Vagina (tissue), 2 donors: ENCODE results near the gene PTPRG.

ENCODE experiments used
- CTCF ChIP-seq, 3 experiments: fragments of 450-650 bp in 2 of 3; fragments of 200-600 bp in 1 of 3; sonication (generic) in 1 of 3; IDR thresholded peaks; one replicate each; pipeline ENCODE4 v1.5.1; 2017 to 2019; ENCODE audit warnings: antibody characterized with exemption in 3 of 3, mild to moderate bottlenecking in 2 of 3, moderate library complexity in 2 of 3
- POLR2AphosphoS5 ChIP-seq, 2 donors: sonication (generic); formaldehyde crosslinking; IDR thresholded peaks; one replicate each; pipeline ENCODE4 v1.9.0; 2017; ENCODE audit warnings: antibody characterized with exemption in 2 of 2, mild to moderate bottlenecking in 2 of 2, low read depth in 1 of 2; ENCODE audit not compliant: insufficient read depth in 1 of 2

GRCh38 chr3:62125380-62125779 lies 564.0 kb downstream of the PTPRG start:
- TF ChIP-seq CTCF (IDR thresholded peaks at IDR 0.05): no peak
- TF ChIP-seq POLR2AphosphoS5 (IDR thresholded peaks at IDR 0.05; ENCODE audit: insufficient read depth in 1 of 2, low read depth in 1 of 2): no peak
